Sigmoid colon (tissue), 4 donors: ENCODE results near the gene SDK2.

Experiments
- CTCF ChIP-seq, 4 experiments: fragments of 450-650 bp in 3 of 4; fragments of 200-600 bp in 1 of 4; IDR thresholded peaks; one replicate each; pipeline ENCODE4 v1.5.1; 2016 to 2019; ENCODE audit warnings: antibody characterized with exemption in 4 of 4, mild to moderate bottlenecking in 3 of 4, moderate library complexity in 2 of 4
- POLR2A ChIP-seq, 2 donors: fragments of 450-650 bp; IDR thresholded peaks; one replicate each; pipeline ENCODE4 v1.6.1; 2016; ENCODE audit warnings: antibody characterized with exemption in 2 of 2, mild to moderate bottlenecking in 2 of 2, moderate library complexity in 2 of 2
- POLR2AphosphoS5 ChIP-seq, 4 donors: sonication (generic); formaldehyde crosslinking; IDR thresholded peaks; one replicate each; pipeline ENCODE4 v1.6.1; 2017; ENCODE audit warnings: antibody characterized with exemption in 4 of 4

GRCh38 chr17:73616120-73616872 lies 27.9 kb downstream of the SDK2 start:
- no peak for TF ChIP-seq CTCF (IDR thresholded peaks at IDR 0.05)
- TF ChIP-seq POLR2AphosphoS5 (IDR thresholded peaks at IDR 0.05) = no peak
- no peak for TF ChIP-seq POLR2A (IDR thresholded peaks at IDR 0.05)
